SK-N-SH (cell line): Measurements from ENCODE around the gene CBX8. TPM values are rescaled to one million over a fixed set of nuclear protein-coding genes. Genes with fewer than 3 reads are reported as not detected.

Source experiments
- CTCF ChIA-PET: fragments of 300-600, 350-600 bp; formaldehyde crosslinking; extraction: SDS; loops from one replicate; lab custom pipeline; 2021; lab: Yijun Ruan, JAX
- POLR2A ChIA-PET: fragments of 350-600 bp; sonication (Branson Sonifier 250); formaldehyde crosslinking; extraction: SDS; loops from one replicate; lab custom pipeline; 2020; ENCODE audit warnings: antibody characterized with exemption, inconsistent platforms; lab: Yijun Ruan, JAX
- DNase-seq: peaks from one replicate; pipeline ENCODE4 v3.0.0; 2012
- H2AFZ ChIP-seq: fragments of 200-600 bp; sonication (generic); 2 replicates; pipeline ENCODE4 v1.8.1; 2016; ENCODE audit warnings: antibody characterized with exemption, mild to moderate bottlenecking, low read depth
- H3F3A ChIP-seq: fragments of 200-600 bp; sonication (generic); replicated peaks from 2 replicates; pipeline ENCODE3; 2016; ENCODE audit warnings: antibody characterized with exemption, mild to moderate bottlenecking; ENCODE audit not compliant: insufficient read depth
- H3K27ac ChIP-seq, 2 experiments: fragments of 200-500 bp in 1 of 2; fragments of 200-600 bp in 1 of 2; sonication (Bioruptor generic) in 1 of 2; sonication (generic), shearing (Covaris generic) in 1 of 2; 2 replicates each; pipeline versions ENCODE4 v1.5.1 to v1.6.1; 2014 to 2016; ENCODE audit warnings: low read depth in 2 of 2, inconsistent platforms in 1 of 2, low read length in 1 of 2, mild to moderate bottlenecking in 1 of 2, mixed read lengths in 1 of 2
- H3K27me3 ChIP-seq: fragments of 200-600 bp; sonication (generic), shearing (Covaris generic); 2 replicates; pipeline ENCODE4 v1.6.1; 2016; ENCODE audit warnings: mixed run types; ENCODE audit not compliant: insufficient read depth
- H3K36me3 ChIP-seq, 2 experiments: fragments of 200-500 bp in 1 of 2; fragments of 200-600 bp in 1 of 2; sonication (Bioruptor generic) in 1 of 2; sonication (generic) in 1 of 2; replicated peaks in 1 of 2; 2 replicates each; pipeline versions ENCODE3 to v1.5.1; 2014 to 2016; ENCODE audit warnings: low read length in 1 of 2, mild to moderate bottlenecking in 1 of 2; ENCODE audit not compliant: insufficient read depth in 2 of 2, control insufficient read depth in 1 of 2
- H3K4me1 ChIP-seq, 2 experiments: fragments of 200-500 bp in 1 of 2; fragments of 200-600 bp in 1 of 2; sonication (Bioruptor generic) in 1 of 2; sonication (generic), shearing (Covaris generic) in 1 of 2; 2 replicates each; pipeline versions ENCODE4 v1.5.1 to v1.6.1; 2014 to 2016; ENCODE audit warnings: low read depth in 1 of 2, low read length in 1 of 2, mixed run types in 1 of 2; ENCODE audit not compliant: insufficient read depth in 2 of 2, control insufficient read depth in 1 of 2
- H3K4me2 ChIP-seq: fragments of 200-600 bp; sonication (generic), shearing (Covaris generic); 2 replicates; pipeline ENCODE4 v1.6.1; 2017; ENCODE audit warnings: mixed run types
- H3K4me3 ChIP-seq, 2 experiments: fragments of 200-500 bp in 1 of 2; fragments of 200-600 bp in 1 of 2; sonication (Bioruptor generic) in 1 of 2; sonication (generic), shearing (Covaris generic) in 1 of 2; 2 replicates each; pipeline versions ENCODE4 v1.5.1 to v1.8.1; 2014 to 2016; ENCODE audit warnings: low read depth in 2 of 2, inconsistent platforms in 1 of 2, low read length in 1 of 2, mild to moderate bottlenecking in 1 of 2, mixed read lengths in 1 of 2, moderate library complexity in 1 of 2
- H3K79me2 ChIP-seq: fragments of 200-600 bp; sonication (generic); 2 replicates; pipeline ENCODE4 v1.8.1; 2017; ENCODE audit warnings: mild to moderate bottlenecking; ENCODE audit not compliant: insufficient read depth
- H3K9ac ChIP-seq: fragments of 200-600 bp; sonication (generic); 2 replicates; pipeline ENCODE4 v1.6.1; 2017; ENCODE audit warnings: mixed run types
- H3K9me2 ChIP-seq: fragments of 200-600 bp; sonication (generic); 2 replicates; pipeline ENCODE4 v1.6.1; 2017; ENCODE audit warnings: mixed run types
- H3K9me3 ChIP-seq: fragments of 200-600 bp; sonication (generic); 2 replicates; pipeline ENCODE4 v1.6.1; 2017; ENCODE audit warnings: mixed run types, mild to moderate bottlenecking, moderate library complexity
- H4K20me1 ChIP-seq: fragments of 200-600 bp; sonication (generic); 2 replicates; pipeline ENCODE4 v1.6.1; 2017; ENCODE audit warnings: mild to moderate bottlenecking, mixed run types; ENCODE audit not compliant: insufficient read depth
- EP300 ChIP-seq, 2 experiments: IDR thresholded peaks; 2 replicates each; pipeline versions ENCODE4 v1.4.0 to v1.6.1; 2012; ENCODE audit warnings: borderline replicate concordance in 1 of 2, low read depth in 1 of 2, low read length in 1 of 2
- EZH2phosphoT487 ChIP-seq: fragments of 200-600 bp; sonication (generic); IDR thresholded peaks from 2 replicates; pipeline ENCODE4 v1.6.1; 2017; ENCODE audit warnings: low read depth, mixed run types, mild to moderate bottlenecking, antibody characterized with exemption, moderate library complexity, borderline replicate concordance
- FOXJ3 ChIP-seq: sonication (generic); formaldehyde crosslinking; IDR thresholded peaks from 2 replicates; pipeline ENCODE4 v1.5.1; 2020; ENCODE audit warnings: mild to moderate bottlenecking, missing genetic modification reagents
- MEF2A ChIP-seq: IDR thresholded peaks from 2 replicates; pipeline ENCODE4 v1.4.0; 2012; ENCODE audit warnings: low read depth, borderline replicate concordance
- POLR2AphosphoS5 ChIP-seq: IDR thresholded peaks from 2 replicates; pipeline ENCODE4 v1.6.1; 2012; ENCODE audit warnings: low read depth, low read length
- RCOR1 ChIP-seq: fragments of 150-350 bp; IDR thresholded peaks from 2 replicates; pipeline ENCODE4 v1.6.1; 2017; ENCODE audit warnings: antibody characterized with exemption, low read length
- RXRA ChIP-seq: IDR thresholded peaks from 2 replicates; pipeline ENCODE4 v1.4.0; 2012; ENCODE audit warnings: low read depth, mild to moderate bottlenecking, borderline replicate concordance
- TCF12 ChIP-seq: IDR thresholded peaks from 2 replicates; pipeline ENCODE4 v1.4.0; 2012
- WGBS: methylation state at CpG from one replicate; pipeline ENCODE4 v1.1.6; 2017; ENCODE audit warnings: low lambda C conversion rate; 5-methylcytosine and 5-hydroxymethylcytosine counted together
- polyA plus RNA-seq, 3 experiments: library from polyadenylated mRNA; depleted of rRNA; stranded (reverse); fragments of >200 nt; gene quantifications; 2 replicates each; pipeline ENCODE4 v1.2.3, GENCODE V29; 2012
- TF ChIP-seq, protein P1 (sequence below): IDR thresholded peaks from 2 replicates; pipeline ENCODE4 v1.4.0; 2012; ENCODE audit warnings: low read depth
- TF ChIP-seq, protein P2 (sequence below): IDR thresholded peaks from 2 replicates; pipeline ENCODE4 v1.4.0; 2012; ENCODE audit warnings: low read depth, borderline replicate concordance

Gene CBX8
- polyA plus RNA-seq, 1 of the 3 experiments (the other 2 are of a cell fraction): 2.9 TPM

DNA sequence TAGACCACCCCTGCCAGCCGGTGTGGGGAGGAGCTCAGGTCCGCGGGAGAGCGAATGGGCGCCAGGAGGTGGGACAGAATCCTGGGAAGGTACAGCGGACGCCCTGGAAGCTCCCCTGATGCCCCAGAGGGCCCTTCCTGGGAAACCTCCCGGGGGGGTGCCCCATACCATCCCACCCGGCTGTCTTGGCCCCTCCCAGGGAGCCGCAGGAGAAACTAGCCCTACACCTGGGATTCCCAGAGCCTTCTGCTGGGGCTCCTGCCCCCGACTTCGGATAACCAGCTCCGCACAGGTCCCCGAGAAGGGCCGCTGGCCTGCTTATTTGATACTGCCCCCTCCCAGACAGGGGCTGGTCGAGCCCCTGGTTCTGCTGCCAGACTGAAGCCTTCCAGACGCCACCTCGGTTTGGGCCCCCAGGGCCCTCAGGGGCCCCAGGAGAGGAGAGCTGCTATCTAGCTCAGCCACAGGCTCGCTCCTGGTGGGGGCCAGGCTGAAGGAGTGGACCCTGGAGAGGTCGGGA lies 45.3 kb upstream of the CBX8 start:
- H3K79me2 ChIP-seq: peaks cover 12% of the 10 kb centered on the region
- DNase-seq: no peak
- H3K9me3 ChIP-seq: no peaks in the 10 kb centered on the region
- H3K27me3 ChIP-seq: peaks cover 39% of the 10 kb centered on the region
- no peaks in the 10 kb centered on the region for H3K36me3 ChIP-seq
- TF ChIP-seq EZH2phosphoT487 (0 out of 2 replicates have a peak, but pooled peaks have one; percentile 13), FOXJ3 (CRISPR knock-in tag) (no peak)
- TF ChIP-seq, protein P1, sequence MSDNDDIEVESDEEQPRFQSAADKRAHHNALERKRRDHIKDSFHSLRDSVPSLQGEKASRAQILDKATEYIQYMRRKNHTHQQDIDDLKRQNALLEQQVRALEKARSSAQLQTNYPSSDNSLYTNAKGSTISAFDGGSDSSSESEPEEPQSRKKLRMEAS: no peak
- no peak overlapping the region for H2AFZ ChIP-seq
- ChIA-PET POLR2A (interaction anchor here (1.6 to 6.1 kb wide), 2 partner anchors 31 to 48 kb away, joined by 5 to 93 read pairs; no protein-coding TSS in a partner anchor), CTCF (interaction anchor here (1.0 to 13.1 kb wide), 18 partner anchors 8 to 241 kb away, joined by 3 to 274 read pairs (median 30); no protein-coding TSS in a partner anchor)
- H3K9me2 ChIP-seq: no peaks in the 10 kb centered on the region
- H3K9ac ChIP-seq: no peak overlapping the region
- peaks cover 15 to 58% of the 10 kb centered on the region in 2 experiments for H3K4me1 ChIP-seq
- peaks cover 12% of the 10 kb centered on the region for H4K20me1 ChIP-seq
- H3K4me2 ChIP-seq: peak overlapping the region; percentile 96; the same call in 1 of the 2 replicates
- no peak overlapping the region for H3K27ac ChIP-seq
- peak overlapping the region in 1 of 2 experiments; percentile 53; a peak in 1 of 4 replicates for H3K4me3 ChIP-seq
- peaks cover 40% of the 10 kb centered on the region for H3F3A ChIP-seq
- 18% methylated on average over 15 of the region's 20 CpGs for WGBS

DNA sequence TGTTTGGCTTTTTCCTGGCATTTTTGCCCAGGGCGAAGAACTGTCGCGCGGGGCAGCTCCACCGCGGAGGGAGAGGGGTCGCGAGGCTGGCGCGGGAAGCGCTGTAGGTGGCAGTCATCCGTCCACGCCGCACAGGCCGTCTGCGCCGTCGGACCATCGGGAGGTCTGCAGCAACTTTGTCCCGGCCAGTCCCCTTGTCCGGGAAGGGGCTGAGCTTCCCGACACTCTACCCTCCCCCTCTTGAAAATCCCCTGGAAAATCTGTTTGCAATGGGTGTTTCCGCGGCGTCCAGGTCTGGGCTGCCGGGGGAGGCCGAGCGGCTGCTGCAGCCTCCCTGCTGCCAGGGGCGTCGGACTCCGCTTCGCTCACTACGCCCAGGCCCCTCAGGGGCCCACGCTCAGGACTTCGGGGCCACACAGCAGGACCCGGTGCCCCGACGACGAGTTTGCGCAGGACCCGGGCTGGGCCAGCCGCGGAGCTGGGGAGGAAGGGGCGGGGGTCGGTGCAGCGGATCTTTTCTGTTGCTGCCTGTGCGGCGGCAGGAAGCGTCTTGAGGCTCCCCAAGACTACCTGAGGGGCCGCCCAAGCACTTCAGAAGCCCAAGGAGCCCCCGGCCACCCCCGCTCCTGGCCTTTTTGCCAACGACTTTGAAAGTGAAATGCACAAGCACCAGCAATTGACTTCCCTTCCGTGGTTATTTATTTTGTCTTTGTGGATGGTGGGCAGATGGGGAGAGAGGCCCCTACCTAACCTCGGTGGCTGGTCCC lies 44.7 kb upstream of the CBX8 start:
- Histone ChIP-seq H3K27me3 (peaks cover 39% of the 10 kb centered on the region), H3K27ac (no peak overlapping the region), H3K9ac (no peak overlapping the region), H3K4me3 (no peak overlapping the region), H3K4me1 (peaks cover 21 to 65% of the 10 kb centered on the region in 2 experiments), H3F3A (peaks cover 42% of the 10 kb centered on the region), H3K9me3 (no peaks in the 10 kb centered on the region), H4K20me1 (peaks cover 18% of the 10 kb centered on the region), H2AFZ (no peak overlapping the region), H3K9me2 (no peaks in the 10 kb centered on the region), H3K36me3 (peaks cover 0 to 5% of the 10 kb centered on the region in 2 experiments), H3K4me2 (no peak overlapping the region), H3K79me2 (peaks cover 18% of the 10 kb centered on the region)
- no peak for DNase-seq
- 18% methylated on average over 41 of the region's 55 CpGs for WGBS
- ChIA-PET CTCF (interaction anchor here (1.0 to 13.1 kb wide), 31 partner anchors 8 to 901 kb away, joined by 3 to 274 read pairs (median 8); partner anchors contain the start of gene CBX2), POLR2A (interaction anchor here (1.6 to 6.1 kb wide), 3 partner anchors 30 to 63 kb away, joined by 5 to 93 read pairs (median 8); partner anchors contain the start of gene CBX2)
- no peak for TF ChIP-seq TCF12
- TF ChIP-seq MEF2A: no peak
- TF ChIP-seq EP300 (IDR thresholded peaks at IDR 0.05; ENCODE audit: borderline replicate concordance in 1 of 2, low read depth in 1 of 2, low read length in 1 of 2): no peak
- TF ChIP-seq POLR2AphosphoS5: no peak
- peak; percentile 98 for TF ChIP-seq EZH2phosphoT487

DNA sequence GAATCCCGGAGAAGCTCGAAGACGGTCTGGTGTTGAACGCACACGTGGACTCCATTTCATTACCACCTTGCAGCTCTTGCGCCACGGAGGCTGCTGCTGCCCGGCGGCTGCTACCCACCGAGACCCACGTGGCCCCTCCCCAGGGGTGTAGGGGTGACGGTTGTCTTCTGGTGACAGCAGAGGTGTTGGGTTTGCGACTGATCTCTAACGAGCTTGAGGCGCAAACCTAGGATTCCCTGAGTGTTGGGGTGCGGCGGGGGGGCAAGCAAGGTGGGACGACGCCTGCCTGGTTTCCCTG lies 44.1 kb upstream of the CBX8 start:
- H3K79me2 ChIP-seq: peaks cover 25% of the 10 kb centered on the region
- DNase-seq: no peak
- 22% methylated on average over 19 of the region's 19 CpGs for WGBS
- no peak overlapping the region for H3K9ac ChIP-seq
- peaks cover 26 to 69% of the 10 kb centered on the region in 2 experiments for H3K4me1 ChIP-seq
- POLR2A ChIA-PET: interaction anchor here (0.9 to 6.1 kb wide), 5 partner anchors 13 to 78 kb away, joined by 3 to 93 read pairs (median 8); partner anchors contain the start of gene CBX2
- H3K9me2 ChIP-seq: no peaks in the 10 kb centered on the region
- peaks cover 24% of the 10 kb centered on the region for H4K20me1 ChIP-seq
- H2AFZ ChIP-seq: no peak overlapping the region
- H3K36me3 ChIP-seq: peaks cover 3 to 7% of the 10 kb centered on the region in 2 experiments
- H3F3A ChIP-seq: peaks cover 43% of the 10 kb centered on the region
- peak overlapping the region; percentile 51 to 68; a peak in 2 of 4 replicates for H3K4me3 ChIP-seq
- no peaks in the 10 kb centered on the region for H3K9me3 ChIP-seq
- no peak for TF ChIP-seq FOXJ3 (CRISPR knock-in tag)
- no peak for TF ChIP-seq RCOR1
- TF ChIP-seq, protein P1: 0 out of 2 replicates have a peak, but pooled peaks have one; percentile 8
- TF ChIP-seq, protein P2, sequence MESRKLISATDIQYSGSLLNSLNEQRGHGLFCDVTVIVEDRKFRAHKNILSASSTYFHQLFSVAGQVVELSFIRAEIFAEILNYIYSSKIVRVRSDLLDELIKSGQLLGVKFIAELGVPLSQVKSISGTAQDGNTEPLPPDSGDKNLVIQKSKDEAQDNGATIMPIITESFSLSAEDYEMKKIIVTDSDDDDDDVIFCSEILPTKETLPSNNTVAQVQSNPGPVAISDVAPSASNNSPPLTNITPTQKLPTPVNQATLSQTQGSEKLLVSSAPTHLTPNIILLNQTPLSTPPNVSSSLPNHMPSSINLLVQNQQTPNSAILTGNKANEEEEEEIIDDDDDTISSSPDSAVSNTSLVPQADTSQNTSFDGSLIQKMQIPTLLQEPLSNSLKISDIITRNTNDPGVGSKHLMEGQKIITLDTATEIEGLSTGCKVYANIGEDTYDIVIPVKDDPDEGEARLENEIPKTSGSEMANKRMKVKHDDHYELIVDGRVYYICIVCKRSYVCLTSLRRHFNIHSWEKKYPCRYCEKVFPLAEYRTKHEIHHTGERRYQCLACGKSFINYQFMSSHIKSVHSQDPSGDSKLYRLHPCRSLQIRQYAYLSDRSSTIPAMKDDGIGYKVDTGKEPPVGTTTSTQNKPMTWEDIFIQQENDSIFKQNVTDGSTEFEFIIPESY: no peak
- TF ChIP-seq RXRA: no peak
- H3K27me3 ChIP-seq: peaks cover 39% of the 10 kb centered on the region
- CTCF ChIA-PET: interaction anchor here (0.7 to 13.1 kb wide), 35 partner anchors 9 to 900 kb away, joined by 3 to 274 read pairs (median 7); partner anchors contain the start of gene CBX2
- no peak overlapping the region for H3K27ac ChIP-seq
- peak overlapping the region; percentile 85 for H3K4me2 ChIP-seq
